ENCODE data around the gene RNFT2.

GRCh38 chr12:116901612-116902011 is 163.5 kb downstream of the RNFT2 start:
- TF ChIP-seq CTCF (IDR thresholded peaks at IDR 0.05; ENCODE audit: low read depth, low read length): no peak
- TF ChIP-seq MAX (IDR thresholded peaks at IDR 0.05; ENCODE audit: low read depth, low read length): no peak
- no peak for TF ChIP-seq MYC (IDR thresholded peaks at IDR 0.05; ENCODE audit: low read depth, low read length)
